HEK293 (cell line): ENCODE data around the gene ZFPM1.

Source experiments
- ATF2 ChIP-seq: fragments of 450-650 bp; formaldehyde crosslinking; IDR thresholded peaks from 2 replicates; pipeline ENCODE4 v1.5.1; 2016; ENCODE audit warnings: missing biosample characterization, missing genetic modification characterization, low read depth
- GLIS2 ChIP-seq: fragments of 450-650 bp; formaldehyde crosslinking; IDR thresholded peaks from 2 replicates; pipeline ENCODE4 v1.5.1; 2016; ENCODE audit warnings: missing biosample characterization, missing genetic modification characterization
- HOXD13 ChIP-seq: sonication (generic); formaldehyde crosslinking; IDR thresholded peaks from 2 replicates; pipeline ENCODE4 v1.8.0; 2022; ENCODE audit warnings: missing genetic modification reagents, borderline replicate concordance
- MZF1 ChIP-seq: fragments of 450-650 bp; formaldehyde crosslinking; IDR thresholded peaks from 2 replicates; pipeline ENCODE4 v1.5.1; 2017; ENCODE audit warnings: missing biosample characterization, missing genetic modification characterization, borderline replicate concordance
- OSR2 ChIP-seq: fragments of 450-650 bp; formaldehyde crosslinking; IDR thresholded peaks from 2 replicates; pipeline ENCODE4 v1.5.1; 2016; ENCODE audit warnings: missing biosample characterization, missing genetic modification characterization
- PBX3 ChIP-seq: sonication (generic); formaldehyde crosslinking; IDR thresholded peaks from 2 replicates; pipeline ENCODE4 v1.8.1; 2022; ENCODE audit warnings: mild to moderate bottlenecking, moderate library complexity, missing genetic modification reagents
- SETDB1 ChIP-seq: IDR thresholded peaks from one replicate; pipeline ENCODE4 v1.6.1; 2017; ENCODE audit warnings: mild to moderate bottlenecking, low read length, moderate library complexity, mixed read lengths; ENCODE audit not compliant: insufficient read length
- TRIM28 ChIP-seq: IDR thresholded peaks from 2 replicates; pipeline ENCODE4 v1.6.1; 2011; ENCODE audit warnings: low read length, control low read depth, borderline replicate concordance
- ZNF114 ChIP-seq: fragments of 450-650 bp; formaldehyde crosslinking; IDR thresholded peaks from 2 replicates; pipeline ENCODE4 v1.5.0; 2017; ENCODE audit warnings: missing biosample characterization, missing genetic modification characterization
- ZNF133 ChIP-seq: fragments of 450-650 bp; formaldehyde crosslinking; IDR thresholded peaks from 2 replicates; pipeline ENCODE4 v1.5.1; 2016; ENCODE audit warnings: missing biosample characterization, missing genetic modification characterization
- ZNF138 ChIP-seq: fragments of 450-650 bp; formaldehyde crosslinking; IDR thresholded peaks from 2 replicates; pipeline ENCODE4 v1.5.1; 2016; ENCODE audit warnings: missing biosample characterization, missing genetic modification characterization, borderline replicate concordance
- ZNF280D ChIP-seq: fragments of 450-650 bp; formaldehyde crosslinking; IDR thresholded peaks from 2 replicates; pipeline ENCODE4 v1.5.1; 2016; ENCODE audit warnings: missing biosample characterization, missing genetic modification characterization
- ZNF302 ChIP-seq: fragments of 450-650 bp; formaldehyde crosslinking; IDR thresholded peaks from 2 replicates; pipeline ENCODE4 v1.5.1; 2016; ENCODE audit warnings: missing biosample characterization, missing genetic modification characterization, low read depth
- ZNF37A ChIP-seq: fragments of 450-650 bp; IDR thresholded peaks from 2 replicates; pipeline ENCODE4 v1.5.1; 2018; ENCODE audit warnings: missing biosample characterization, missing genetic modification characterization
- ZNF404 ChIP-seq: fragments of 450-650 bp; formaldehyde crosslinking; IDR thresholded peaks from 2 replicates; pipeline ENCODE4 v1.5.1; 2017; ENCODE audit warnings: missing biosample characterization, missing genetic modification characterization
- ZNF416 ChIP-seq: fragments of 450-650 bp; formaldehyde crosslinking; IDR thresholded peaks from 2 replicates; pipeline ENCODE4 v1.5.1; 2016; ENCODE audit warnings: missing biosample characterization, missing genetic modification characterization
- ZNF48 ChIP-seq: fragments of 450-650 bp; formaldehyde crosslinking; IDR thresholded peaks from 2 replicates; pipeline ENCODE4 v1.5.1; 2016; ENCODE audit warnings: missing biosample characterization, missing genetic modification characterization
- ZNF513 ChIP-seq: fragments of 450-650 bp; IDR thresholded peaks from 2 replicates; pipeline ENCODE4 v1.5.1; 2018; ENCODE audit warnings: missing biosample characterization, missing genetic modification characterization
- ZNF521 ChIP-seq: fragments of 450-650 bp; formaldehyde crosslinking; IDR thresholded peaks from 2 replicates; pipeline ENCODE4 v1.5.1; 2017; ENCODE audit warnings: missing biosample characterization, mild to moderate bottlenecking, missing genetic modification characterization
- ZNF544 ChIP-seq: fragments of 450-650 bp; formaldehyde crosslinking; IDR thresholded peaks from 2 replicates; pipeline ENCODE4 v1.5.0; 2017; ENCODE audit warnings: missing biosample characterization, missing genetic modification characterization
- ZNF571 ChIP-seq: fragments of 450-650 bp; formaldehyde crosslinking; IDR thresholded peaks from 2 replicates; pipeline ENCODE4 v1.5.0; 2017; ENCODE audit warnings: missing biosample characterization, missing genetic modification characterization
- ZNF639 ChIP-seq: fragments of 450-650 bp; formaldehyde crosslinking; IDR thresholded peaks from 2 replicates; pipeline ENCODE4 v1.5.1; 2016; ENCODE audit warnings: missing biosample characterization, missing genetic modification characterization
- ZNF645 ChIP-seq: fragments of 450-650 bp; formaldehyde crosslinking; IDR thresholded peaks from 2 replicates; pipeline ENCODE4; 2016; ENCODE audit warnings: missing biosample characterization, missing genetic modification characterization
- ZNF658 ChIP-seq: fragments of 450-650 bp; formaldehyde crosslinking; IDR thresholded peaks from 2 replicates; pipeline ENCODE4; 2016; ENCODE audit warnings: missing biosample characterization, missing genetic modification characterization
- ZNF664 ChIP-seq: fragments of 450-650 bp; formaldehyde crosslinking; IDR thresholded peaks from 2 replicates; pipeline ENCODE4 v1.5.1; 2016; ENCODE audit warnings: missing biosample characterization, missing genetic modification characterization
- ZNF692 ChIP-seq: fragments of 450-650 bp; formaldehyde crosslinking; IDR thresholded peaks from 2 replicates; pipeline ENCODE4 v1.5.1; 2016; ENCODE audit warnings: missing biosample characterization, missing genetic modification characterization
- ZNF76 ChIP-seq: fragments of 450-650 bp; formaldehyde crosslinking; IDR thresholded peaks from 2 replicates; pipeline ENCODE4; 2016; ENCODE audit warnings: low read depth, missing biosample characterization, missing genetic modification characterization, borderline replicate concordance
- ZNF776 ChIP-seq: fragments of 450-650 bp; formaldehyde crosslinking; IDR thresholded peaks from 2 replicates; pipeline ENCODE4 v1.5.0; 2017; ENCODE audit warnings: missing biosample characterization, missing genetic modification characterization, borderline replicate concordance
- ZNF785 ChIP-seq: fragments of 450-650 bp; formaldehyde crosslinking; IDR thresholded peaks from 2 replicates; pipeline ENCODE4 v1.5.1; 2016; ENCODE audit warnings: missing biosample characterization, missing genetic modification characterization

ZFPM1 gene

GRCh38 chr16:88569985-88570690 is 117.1 kb downstream of the ZFPM1 start, which contains the start of gene ZC3H18 (continued):
- TF ChIP-seq ZNF513 (tag by site-specific recombination) (0 out of 2 replicates have a peak, but pooled peaks have one; percentile 25), ZNF521 (no peak), ZNF664 (tag by site-specific recombination) (no peak), ZNF571 (tag by site-specific recombination) (no peak), ZNF658 (tag by site-specific recombination) (no peak), SETDB1 (no peak), HOXD13 (CRISPR knock-in tag) (no peak), ZNF639 (tag by site-specific recombination) (no peak), OSR2 (tag by site-specific recombination) (peak; percentile 6; the same call in 1 of the 2 replicates), ZNF280D (tag by site-specific recombination) (no peak), ZNF645 (no peak), ZNF37A (tag by site-specific recombination) (no peak), MZF1 (tag by site-specific recombination) (no peak), ZNF776 (tag by site-specific recombination) (no peak), ZNF302 (tag by site-specific recombination) (no peak), ZNF138 (no peak), ZNF48 (tag by site-specific recombination) (no peak), ZNF785 (no peak), ZNF404 (tag by site-specific recombination) (no peak), ATF2 (tag by site-specific recombination) (no peak), ZNF416 (tag by site-specific recombination) (no peak), ZNF114 (no peak), ZNF76 (peak; percentile 31; the same call in 1 of the 2 replicates), PBX3 (CRISPR knock-in tag) (0 out of 2 replicates have a peak, but pooled peaks have one; percentile 47), ZNF692 (tag by site-specific recombination) (peak; percentile 83), ZNF133 (tag by site-specific recombination) (no peak), TRIM28 (no peak), GLIS2 (tag by site-specific recombination) (peak; percentile 23; the same call in 1 of the 2 replicates), ZNF544 (no peak)
